CD4-positive, alpha-beta T cell treated with Interferon alpha-2 for 1 hour (primary cell): ENCODE data around the gene FYCO1.

ENCODE experiments used
- DNase-seq, 2 donors: peaks; one replicate each; pipeline ENCODE4 v3.0.0-alpha.2; 2020 to 2022

Gene FYCO1

DNA sequence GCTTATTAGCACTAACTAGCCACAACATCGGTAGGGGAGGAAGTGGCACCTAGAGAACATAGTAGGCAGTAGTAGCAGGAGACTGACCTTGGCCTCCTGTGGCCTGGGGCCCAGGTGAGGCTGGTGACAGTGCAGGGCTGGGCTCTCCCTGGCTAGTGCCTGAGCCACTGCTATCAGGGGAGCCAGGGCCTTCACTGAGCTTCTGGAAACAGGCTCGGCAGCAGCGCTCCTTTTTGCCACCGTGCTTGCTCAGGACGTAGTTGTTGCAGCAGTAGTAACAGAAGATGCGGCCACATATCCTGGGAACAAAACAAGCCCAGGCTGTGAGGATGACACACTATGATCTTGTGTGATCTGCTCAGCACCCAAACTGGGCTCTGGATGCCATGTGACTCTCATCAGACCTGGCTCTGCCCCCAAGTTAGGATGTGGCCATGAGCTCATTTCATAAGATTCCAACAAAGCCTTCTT is 37.3 kb downstream of the FYCO1 start:
- no peak for DNase-seq

- DNase-seq: no peak
These were observed 38.0 kb downstream of the FYCO1 start for GRCh38 chr3:45957586-45957985.

- no peak for DNase-seq
These were observed 39.9 kb downstream of the FYCO1 start for GRCh38 chr3:45955706-45956105.

- DNase-seq: no peak
These were observed 40.5 kb downstream of the FYCO1 start for GRCh38 chr3:45955017-45955647.

DNA sequence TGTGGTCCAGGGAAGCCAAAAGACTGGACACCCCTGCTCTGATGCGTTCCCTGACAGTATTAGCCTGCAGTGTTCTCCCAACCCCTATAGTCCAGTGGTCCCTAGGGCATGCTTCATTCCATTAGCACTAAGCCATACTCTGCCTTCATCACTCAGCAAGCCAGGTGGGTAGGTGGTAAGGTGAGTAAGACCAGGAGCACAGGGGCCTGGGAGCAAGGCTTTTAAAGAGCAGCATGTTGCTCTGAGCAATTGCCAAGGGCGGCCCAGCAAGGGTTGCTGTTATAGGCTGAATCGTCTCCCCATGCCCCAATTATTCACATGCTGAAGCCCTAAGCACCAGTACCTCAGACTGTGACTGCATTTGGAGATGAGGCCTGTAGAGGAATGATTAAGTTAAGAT is 41.3 kb downstream of the FYCO1 start:
- no peak for DNase-seq

DNA sequence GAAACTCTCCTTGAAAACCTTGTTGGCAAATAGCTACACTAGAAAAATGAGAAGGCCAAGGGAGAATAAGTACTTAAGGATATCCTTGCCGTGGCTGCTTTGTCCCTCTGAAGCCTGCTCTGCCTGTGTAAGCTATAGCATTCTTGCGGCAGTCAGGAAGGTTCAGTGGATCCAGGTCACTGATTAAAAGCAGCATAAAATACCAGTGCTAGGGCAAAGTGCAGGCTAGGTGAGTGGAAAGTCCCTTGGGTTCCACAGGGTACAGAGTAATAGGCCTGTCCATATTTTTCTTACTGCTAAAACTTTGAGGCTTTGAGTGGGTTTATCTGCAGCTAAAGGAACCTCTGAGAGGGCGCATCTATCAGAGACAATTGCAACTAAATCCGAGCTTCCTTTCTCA is 42.1 kb downstream of the FYCO1 start:
- no peak for DNase-seq

GRCh38 chr3:45952456-45952855 is 43.2 kb downstream of the FYCO1 start:
- DNase-seq: no peak

GRCh38 chr3:45951946-45952345 is 43.7 kb downstream of the FYCO1 start:
- DNase-seq: no peak

DNA sequence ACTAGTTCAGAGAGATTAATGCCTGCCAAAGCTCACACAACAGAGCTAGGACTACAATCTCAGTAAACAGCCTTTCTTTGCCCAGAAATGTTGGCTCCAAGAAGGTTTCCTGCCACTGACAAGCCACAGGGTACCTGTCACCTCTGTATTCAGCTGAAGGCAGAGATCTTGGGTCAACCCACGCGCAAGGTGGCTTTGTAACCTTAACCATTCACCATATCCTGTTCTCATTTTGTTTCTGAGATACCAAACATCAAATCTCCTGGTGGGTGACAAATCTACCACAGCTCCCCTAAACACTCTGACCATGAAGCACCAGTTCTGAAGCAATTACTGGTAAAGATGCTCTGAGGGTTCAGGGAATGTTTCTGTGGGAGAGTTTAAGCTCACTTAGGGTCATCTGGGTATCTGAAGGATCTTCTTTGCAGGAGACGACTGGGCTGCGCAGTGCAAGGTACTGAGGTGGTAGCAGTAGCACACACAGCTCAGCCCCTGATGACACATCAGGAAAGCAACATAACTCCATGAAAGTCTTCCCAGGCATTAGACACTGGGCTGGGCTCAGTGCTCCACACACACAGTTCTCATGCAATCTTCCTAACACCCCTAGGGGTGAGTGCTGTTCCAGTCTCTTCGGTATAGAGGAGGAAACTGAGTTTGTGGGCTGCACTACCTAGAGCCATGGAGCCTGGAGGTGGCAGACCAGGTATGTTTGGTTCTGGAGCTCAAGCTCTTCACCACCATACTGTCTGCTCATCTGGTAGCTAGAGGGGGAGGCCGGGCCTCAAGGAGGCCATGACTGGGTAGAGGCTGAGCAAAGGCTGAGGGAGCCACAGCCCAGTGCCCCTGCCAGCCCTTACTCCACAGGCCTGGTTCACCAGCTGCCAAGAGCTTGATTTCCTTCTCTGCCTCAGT is 44.7 kb downstream of the FYCO1 start:
- DNase-seq: peak; percentile 21 to 57

DNA sequence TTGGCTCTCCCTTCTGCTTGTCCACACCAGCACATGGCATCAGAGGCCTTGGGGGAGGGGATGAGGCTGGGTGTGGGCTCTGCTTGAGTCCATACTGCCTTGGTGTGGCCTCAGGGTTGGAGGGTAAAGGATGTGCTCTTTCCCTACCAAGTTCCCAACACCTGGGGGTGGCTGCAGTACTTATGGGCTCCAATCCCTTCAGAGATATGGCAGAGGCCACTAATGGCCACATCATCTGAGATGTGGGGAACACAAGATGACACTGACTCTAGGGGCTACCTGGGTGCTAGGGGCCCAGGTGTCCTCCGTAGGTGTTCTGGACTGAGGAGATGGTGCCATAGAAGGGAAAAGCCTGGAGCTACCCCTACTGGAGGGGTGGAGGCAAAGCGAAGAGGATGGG is 45.5 kb downstream of the FYCO1 start:
- no peak for DNase-seq

- no peak for DNase-seq
These were observed 46.2 kb downstream of the FYCO1 start for GRCh38 chr3:45949432-45949831.

DNA sequence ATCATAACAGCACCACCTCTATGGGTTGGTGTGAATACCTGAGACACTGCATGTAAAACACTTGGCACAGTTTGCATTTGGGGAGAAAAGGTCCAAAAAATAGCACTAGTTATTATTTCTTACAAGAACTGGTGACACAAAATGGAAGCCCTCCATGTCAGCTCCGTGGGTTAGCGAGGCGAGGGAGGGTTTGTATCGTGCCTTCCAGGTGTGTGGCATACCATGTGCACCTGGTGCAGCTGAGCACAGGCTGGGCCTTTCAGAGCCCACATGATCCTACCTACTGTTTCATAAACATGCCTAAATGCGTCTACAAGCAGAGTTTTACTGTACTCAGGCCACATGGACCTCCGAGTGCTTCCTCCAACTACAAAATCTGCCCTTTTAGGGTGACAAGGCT is 46.7 kb downstream of the FYCO1 start:
- DNase-seq: no peak

DNA sequence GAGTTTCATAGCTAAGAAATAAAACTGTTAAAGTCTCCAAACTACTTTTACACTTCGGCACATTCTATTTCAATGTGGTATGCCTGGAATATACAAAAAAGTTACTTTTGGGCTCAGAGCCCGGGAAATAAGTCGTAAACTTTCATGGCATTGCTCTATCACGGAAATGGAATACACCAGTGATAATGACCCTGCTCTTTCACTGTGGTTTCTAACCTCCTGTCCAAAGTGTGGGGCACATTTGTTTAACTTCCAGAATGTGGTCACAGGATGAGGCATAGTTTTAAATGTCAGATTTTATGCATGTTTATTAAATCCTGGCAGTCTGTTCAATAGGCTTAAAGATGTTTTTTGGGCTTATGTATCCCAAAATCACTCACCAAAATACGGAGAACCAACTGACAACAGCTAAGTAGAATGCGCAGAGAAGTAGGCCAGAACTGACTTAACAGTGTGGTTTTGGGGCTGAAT is 47.3 kb downstream of the FYCO1 start:
- DNase-seq: no peak

DNA sequence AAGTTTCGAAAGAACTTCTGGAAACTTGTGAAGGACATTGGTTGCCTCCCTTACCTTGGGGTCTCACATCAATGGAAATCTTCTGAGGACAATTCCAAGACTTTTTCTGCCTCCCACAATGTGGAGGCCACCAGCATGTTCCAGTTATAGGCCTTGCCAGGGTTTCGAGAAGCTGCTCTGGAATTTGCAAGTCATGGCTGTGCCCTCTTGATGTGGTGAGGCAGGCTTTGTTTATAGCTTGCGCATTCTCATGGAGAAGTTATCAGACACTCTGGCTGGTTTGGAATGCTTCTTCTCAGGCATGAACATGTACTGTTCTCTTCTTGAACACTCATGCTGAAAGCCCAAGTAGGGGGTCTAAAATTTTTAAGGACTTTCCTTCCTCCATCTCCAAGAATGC is 48.3 kb downstream of the FYCO1 start:
- DNase-seq: no peak

DNA sequence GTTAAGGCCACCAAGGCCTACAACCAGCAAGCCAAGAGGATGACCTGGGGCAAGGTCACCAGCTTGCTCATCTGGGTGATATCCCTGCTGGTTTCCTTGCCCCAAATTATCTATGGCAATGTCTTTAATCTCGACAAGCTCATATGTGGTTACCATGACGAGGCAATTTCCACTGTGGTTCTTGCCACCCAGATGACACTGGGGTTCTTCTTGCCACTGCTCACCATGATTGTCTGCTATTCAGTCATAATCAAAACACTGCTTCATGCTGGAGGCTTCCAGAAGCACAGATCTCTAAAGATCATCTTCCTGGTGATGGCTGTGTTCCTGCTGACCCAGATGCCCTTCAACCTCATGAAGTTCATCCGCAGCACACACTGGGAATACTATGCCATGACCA is 48.7 kb downstream of the FYCO1 start:
- DNase-seq: no peak

- no peak for DNase-seq
These were observed 49.3 kb downstream of the FYCO1 start for GRCh38 chr3:45946307-45946706.

DNA sequence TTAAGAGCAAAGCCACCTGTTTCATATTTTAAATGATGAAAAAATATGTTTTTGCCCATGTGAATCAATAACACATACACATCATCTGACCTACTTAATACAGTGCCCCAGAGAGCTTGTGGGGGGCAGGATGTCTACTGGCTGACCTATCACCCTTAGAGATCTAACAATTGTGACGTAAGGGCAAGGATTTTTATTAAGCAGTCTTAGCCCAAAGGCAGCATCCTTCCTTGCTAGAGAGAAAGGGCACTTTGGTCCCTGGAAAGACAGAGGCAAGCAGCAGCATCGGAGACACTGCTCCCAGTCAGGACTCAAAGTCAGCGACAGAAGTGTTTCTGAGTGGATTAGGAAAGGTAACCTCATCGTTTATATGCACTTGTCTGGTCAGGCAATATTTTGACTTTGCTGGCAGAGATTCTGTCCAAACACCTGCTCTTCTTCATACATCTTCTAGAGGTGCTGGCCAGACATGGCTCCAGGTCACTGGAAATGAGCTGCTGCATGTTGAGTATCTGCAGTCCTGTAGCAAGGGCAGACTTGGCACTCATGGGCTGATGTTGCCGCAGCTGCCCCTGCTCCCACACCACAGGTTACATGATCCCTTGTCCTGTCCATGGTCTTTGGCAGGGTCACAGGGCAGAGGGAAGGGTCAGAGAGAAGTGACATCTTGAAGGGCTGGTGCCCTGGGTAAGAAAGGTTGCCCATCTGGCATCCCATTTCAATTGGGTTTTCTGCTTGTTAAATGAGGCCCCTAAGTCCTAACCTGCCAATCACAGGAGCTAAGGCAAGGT is 50.6 kb downstream of the FYCO1 start:
- peak in 1 of 2 donors; percentile 54 for DNase-seq

GRCh38 chr3:45943207-45943846 is 52.3 kb downstream of the FYCO1 start, which contains the start of gene CXCR6:
TSS of gene CXCR6 (plus strand) at chr3:45943464. CDS start at chr3:45946482, 3,018 bp downstream.
- DNase-seq: peak in 1 of 2 donors; percentile 63

- no peak for DNase-seq
These were observed 53.4 kb downstream of the FYCO1 start for GRCh38 chr3:45942051-45942825.

DNA sequence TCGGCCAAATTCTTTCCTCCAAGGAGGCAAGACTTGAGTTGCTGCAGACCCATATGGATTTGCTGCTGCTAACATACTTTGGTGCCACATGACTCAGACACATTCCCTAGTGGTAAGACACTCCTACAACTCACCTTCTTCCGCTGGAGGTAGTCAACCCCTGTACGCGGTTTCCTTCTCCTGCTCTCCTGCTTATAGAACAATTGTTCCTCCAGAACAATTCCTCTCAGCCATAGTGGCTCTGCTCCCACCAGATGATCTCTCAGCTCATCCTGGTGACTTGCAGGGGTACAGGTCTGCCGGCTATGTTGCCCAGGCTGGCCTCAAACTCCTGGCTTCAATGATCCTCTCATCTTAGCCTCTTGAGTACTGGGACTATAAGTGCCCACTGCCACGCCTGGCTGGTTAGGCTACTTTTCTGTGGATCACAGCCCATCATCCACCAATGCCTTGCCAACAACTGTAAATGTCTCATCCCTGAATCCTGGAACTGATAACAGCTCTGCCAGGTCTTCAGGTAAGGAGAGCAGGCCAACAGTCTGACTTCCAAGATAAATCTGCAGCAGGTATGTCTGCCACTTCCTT is 54.8 kb downstream of the FYCO1 start:
- DNase-seq: no peak

GRCh38 chr3:45940004-45940780 is 55.4 kb downstream of the FYCO1 start:
- DNase-seq: no peak
